NCI-H187 treated with DMSO at 0.1 percent for 48 hours (cell line): ENCODE measurements around the gene SLC44A3.
"Not testable (repeated sequence)": the region's sequence is repeated elsewhere in the genome, so short reads cannot be mapped to it uniquely, and the experiment has no call there.

Experiments used
- DNase-seq: peaks from one replicate; lab custom pipeline; 2025; lab: John Stamatoyannopoulos, UW

The SLC44A3 gene

DNA sequence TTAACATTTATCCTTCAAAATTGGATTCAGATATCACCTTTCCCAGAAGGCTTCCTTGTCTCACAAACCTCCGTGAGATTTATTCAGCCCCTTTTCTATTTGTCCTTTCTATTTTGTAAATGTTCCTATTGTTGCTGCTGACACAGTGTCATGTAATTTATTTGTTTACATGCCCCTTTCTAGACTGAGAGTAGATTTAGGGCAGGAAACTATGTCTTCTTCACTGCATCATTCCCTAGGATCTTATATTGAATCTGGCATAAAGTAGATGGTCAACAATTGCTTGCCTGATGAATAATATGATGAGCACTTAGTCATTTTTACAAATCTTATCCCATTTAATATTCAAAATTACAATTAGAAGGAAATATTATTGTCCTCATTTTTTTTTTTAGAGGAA lies 114.9 kb downstream of the SLC44A3 start:
- no peak for DNase-seq

DNA sequence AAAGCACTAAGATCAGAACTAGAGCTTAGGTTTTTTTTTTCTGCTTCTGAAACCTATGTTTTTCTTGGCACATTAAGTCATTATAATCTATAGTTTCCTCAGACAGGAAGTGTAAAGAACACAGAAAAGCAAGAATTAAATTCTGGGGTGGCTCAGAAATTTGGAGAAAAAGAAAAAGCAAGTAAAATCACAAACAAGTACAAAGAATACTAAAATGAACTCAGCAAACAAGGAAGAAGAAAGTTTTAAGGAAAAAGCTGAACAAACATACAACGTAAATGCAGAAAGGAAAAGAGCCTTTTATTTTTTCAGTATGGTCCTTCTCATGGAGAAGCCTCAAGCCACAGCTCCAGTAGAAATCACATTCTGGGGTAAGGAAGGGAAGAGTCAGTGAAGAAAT lies 115.3 kb downstream of the SLC44A3 start:
- no peak for DNase-seq

DNA sequence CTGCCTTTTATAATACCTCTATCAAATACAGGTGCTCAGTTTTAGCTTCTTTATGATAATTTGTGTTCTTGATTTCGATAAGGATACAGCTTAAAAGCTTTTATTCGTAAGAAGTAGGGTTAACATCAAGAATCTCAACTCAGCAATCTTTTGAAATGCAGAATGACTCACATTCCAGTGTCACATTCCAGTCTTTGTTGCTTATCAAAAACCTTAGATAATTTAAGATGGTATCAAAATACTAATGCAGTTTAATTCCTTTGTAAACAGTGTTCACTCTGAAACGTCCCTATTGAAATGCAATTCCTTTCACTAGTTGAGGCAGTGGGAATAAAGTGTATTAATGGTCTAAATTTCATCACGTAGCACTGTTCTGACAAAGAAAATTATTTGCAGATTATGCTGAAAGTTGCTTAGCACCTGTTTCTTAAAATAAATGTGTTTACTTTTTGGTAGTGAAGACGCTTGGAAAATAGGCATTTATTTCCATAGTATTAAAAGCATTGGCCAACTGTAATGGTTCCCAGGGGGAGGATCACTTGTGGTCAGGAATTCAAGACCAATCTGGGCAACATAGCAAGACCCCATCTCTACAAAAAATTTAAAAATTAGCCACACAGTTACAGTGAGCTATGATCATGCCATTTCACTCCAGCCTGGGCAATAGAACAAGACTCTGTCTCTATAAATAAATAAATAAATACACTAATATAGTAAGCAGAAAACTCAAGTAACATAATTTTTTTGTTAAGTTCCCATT lies 116.9 kb downstream of the SLC44A3 start:
- no peak for DNase-seq

DNA sequence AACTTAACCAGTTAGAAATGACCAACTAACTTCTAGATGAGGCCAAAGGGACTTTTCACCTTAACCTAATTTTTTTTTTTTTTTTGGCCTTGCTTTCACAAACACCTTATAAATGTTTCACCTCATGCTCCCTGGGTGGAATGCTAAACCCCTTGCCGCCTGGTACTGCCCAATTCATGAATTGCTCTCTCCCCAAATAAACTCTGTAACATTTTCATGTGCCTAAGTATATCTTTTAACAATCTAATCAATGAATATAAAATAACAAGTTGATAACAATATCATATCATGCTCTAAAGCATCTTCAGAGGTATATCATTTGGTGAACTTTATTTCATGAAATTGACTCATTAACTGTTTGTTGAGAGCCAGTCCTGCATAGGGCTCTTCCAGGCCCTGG lies 117.7 kb downstream of the SLC44A3 start:
- DNase-seq = no peak

DNA sequence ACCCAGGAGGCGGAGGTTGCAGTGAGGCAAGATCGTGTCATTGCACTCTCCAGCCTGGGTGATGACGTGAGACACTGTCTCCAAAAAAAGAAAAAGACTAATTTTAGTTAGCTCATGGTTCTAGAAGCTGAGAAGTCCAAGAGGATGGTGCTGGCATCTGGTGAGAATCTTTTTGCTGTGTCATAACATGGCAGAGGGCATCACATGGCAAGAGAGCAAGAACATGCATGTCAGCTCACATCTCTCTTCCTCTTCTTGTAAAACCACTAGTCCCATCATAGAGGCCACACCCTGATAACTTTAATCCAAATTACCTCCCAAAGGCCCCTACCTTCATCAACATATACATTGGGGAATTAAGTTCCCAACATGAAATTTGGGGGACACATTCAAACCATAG lies 120.6 kb downstream of the SLC44A3 start:
- no peak for DNase-seq

DNA sequence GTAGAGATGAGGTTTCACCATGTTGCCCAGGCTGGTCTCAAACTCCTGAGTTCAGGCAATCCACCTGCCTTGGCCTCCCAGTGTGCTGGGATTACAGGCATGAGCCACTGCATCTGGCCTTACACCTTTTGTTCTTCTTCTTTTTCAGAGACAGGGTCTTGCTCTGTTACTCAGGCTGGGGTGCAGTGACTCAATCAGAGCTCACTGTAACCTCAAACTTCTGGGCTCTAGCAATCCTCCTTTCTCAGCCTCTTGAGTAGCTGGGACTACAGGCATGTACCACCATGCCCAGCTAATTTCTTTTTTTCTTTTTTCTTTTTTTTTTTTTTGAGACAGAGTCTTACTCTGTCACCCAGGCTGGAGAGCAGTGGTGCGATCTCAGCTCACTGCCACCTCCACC lies 121.3 kb downstream of the SLC44A3 start:
- not testable (repeated sequence) for DNase-seq

DNA sequence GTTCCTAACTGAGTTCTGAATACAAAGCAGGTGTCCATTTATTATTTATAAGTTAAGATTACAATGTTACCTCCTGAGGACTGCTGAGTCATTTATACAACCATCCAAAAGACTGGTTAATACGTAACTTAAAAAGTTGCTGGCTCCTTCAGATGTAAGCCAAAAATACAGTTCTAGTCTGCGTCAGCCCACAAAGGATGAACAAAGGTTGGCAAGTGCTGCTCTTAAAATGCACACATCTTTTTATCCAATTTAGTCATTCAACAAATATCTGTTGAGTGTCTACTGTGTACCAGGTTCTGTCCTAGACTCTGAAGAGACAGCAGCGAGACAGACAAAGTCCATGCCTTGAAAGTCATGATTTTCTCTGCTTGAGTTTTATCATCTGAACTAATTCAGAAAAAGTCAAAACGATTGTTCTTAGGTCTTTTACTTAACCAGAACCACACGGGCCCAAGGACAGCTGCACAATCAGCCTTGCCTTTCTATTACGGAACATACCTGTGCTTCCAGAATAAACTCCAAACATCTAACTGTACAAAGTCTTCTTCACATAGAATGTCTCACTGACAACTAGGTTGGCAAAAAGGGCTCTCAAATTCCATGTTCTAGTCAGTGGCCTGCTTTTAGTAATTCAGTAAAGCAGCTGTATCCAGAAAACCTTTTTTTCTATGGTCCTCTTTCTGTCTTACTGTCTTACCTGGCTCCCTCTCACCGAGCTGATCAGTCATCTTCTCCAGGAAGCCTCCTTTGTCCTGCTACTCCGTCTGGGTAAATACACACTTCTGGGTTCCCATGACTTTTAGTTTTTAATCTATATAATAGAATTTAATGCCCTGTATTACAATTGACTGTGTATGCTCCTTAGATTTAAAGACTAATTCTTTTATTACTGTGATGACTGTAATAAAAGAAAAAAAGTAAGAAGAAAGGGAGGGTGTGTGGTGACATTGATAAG lies 122.3 kb downstream of the SLC44A3 start:
- no peak for DNase-seq
